ENCODE measurements around the gene C2orf76. TPM values are rescaled to one million over a fixed set of nuclear protein-coding genes. Genes with fewer than 3 reads are reported as not detected.
"Not testable (repeated sequence)": the region's sequence is repeated elsewhere in the genome, so short reads cannot be mapped to it uniquely, and the experiment has no call there.

The C2orf76 gene
- polyA plus RNA-seq, 3 donors: 24.4 to 27.4 (median 27.3) TPM

- DNase-seq (ENCODE audit: low read depth in 3 of 3, low spot score in 2 of 3): no peak
Measured at GRCh38 chr2:119304847-119305246, 61.8 kb downstream of the C2orf76 start.

DNA sequence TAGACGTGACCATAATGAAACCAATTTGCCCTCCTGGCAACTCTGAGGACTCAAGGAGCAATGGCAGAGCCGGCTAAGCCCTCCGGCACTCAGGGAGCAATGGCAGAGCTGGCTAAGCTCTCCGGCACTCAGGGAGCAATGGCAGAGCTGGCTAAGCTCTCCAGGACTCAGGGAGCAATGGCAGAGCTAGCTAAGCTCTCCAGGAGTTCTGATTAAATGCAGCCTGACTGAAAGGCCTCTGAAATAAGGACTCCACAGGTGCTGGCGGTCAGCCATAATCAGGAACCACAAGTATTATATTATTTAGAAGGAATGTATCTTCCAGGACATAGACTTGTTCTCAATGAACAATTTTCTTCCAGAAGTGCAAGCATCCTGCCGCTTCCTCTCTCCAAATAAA is 65.2 kb downstream of the C2orf76 start:
- no peak for DNase-seq (ENCODE audit: low read depth in 3 of 3, low spot score in 2 of 3)

DNA sequence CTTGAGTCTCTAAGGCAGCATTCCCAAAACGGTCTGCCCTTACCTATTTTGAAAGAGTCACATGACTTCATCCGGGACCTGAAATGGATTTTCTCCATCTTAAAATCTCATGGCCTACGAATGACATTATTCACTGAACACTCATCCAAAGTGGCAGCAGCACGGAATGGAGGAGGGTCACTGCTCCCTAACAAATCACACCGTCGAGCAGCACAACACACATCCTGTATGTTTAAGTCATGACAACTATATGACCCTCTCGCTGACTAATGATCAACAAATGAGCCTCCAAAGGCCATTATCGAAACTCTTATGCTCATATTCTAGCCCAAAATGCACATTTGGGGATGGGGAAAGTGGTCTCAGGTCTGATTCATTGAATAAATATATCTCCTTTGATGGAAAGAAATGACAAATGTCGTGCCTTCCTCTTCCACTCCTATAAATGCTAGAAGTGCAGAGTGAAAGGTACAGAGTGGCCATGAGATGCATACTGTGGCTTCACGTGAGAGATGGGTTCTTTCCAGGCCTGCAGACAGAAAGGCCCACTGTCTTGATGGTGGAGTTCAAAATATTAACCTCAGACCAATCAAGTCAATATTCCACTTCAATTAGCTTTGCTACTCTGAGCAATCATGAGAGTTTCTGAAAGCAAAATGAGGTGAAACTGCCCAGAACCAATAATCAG is 70.8 kb downstream of the C2orf76 start:
- no peak for DNase-seq (ENCODE audit: low read depth in 3 of 3, low spot score in 2 of 3)

- no peak for DNase-seq (ENCODE audit: low read depth in 3 of 3, low spot score in 2 of 3)
Measured at GRCh38 chr2:119294671-119295070, 72.0 kb downstream of the C2orf76 start.

DNA sequence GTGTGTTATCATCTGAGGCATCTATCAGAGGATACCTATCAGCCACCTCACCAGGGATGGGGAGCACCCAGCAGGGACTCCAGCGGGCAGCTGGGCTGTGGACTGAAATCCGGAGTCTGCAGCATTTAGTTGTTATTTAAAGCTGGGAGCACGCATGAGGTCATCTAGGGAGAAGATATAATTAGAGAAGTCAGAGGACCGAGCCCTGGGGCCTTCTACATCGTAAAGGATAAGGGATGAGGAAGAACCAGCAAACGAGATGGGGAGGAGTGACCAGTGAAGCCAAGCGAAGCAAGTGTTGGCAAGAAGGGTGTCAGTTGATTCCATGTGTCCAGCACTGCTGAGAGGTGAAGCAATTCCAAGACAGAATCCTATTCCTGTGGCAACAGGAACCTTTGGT is 72.7 kb downstream of the C2orf76 start:
- DNase-seq (ENCODE audit: low read depth in 3 of 3, low spot score in 2 of 3): no peak

DNA sequence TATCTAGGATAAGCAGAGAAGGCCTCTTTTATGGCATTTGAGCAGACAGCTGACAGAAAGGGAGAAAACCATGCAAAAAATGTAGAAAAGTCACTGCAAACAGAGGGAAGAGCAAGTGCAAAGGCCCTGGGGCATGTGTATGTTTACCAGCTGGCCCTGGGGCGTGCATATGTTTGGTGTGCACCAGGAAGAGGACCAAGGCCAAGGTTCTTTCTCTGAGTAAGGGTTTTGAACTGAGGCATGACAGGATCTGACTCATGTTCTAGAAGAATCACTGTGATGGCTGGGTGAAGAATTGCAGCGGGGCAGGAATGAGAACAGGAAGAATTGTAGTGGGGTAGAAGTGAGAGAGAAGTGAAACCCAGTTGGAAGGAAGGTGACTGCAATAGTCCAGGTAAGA is 73.4 kb downstream of the C2orf76 start:
- DNase-seq (ENCODE audit: low read depth in 3 of 3, low spot score in 2 of 3): no peak

GRCh38 chr2:119292226-119292625 is 74.4 kb downstream of the C2orf76 start:
- no peak for DNase-seq (ENCODE audit: low read depth in 3 of 3, low spot score in 2 of 3)

DNA sequence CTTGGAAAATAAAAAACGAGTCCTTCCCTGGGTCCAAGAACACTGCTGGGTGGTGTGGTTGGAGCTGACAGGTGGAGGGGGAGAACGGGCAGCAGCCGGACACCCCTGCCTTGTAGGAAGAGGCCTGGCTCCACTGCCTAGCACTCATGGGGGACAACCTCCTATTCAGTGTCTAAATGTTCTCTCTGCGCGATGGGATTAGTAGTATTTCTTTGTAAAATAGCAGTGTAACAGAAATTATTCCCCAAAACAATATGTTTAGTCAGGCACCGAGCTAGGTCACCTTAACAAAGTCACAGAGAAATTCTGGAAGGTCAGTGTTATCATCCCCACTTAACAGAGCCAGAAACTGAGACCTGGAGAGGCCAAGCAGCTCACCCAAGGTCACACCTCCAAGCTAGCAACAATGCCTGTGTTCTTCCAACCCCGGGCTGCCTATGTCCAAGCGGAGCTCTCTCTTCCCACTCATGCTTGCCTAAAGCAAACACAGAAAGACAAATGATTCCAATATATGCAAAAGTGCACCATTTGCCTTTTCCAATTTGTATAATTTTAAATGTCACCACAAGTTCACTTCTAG is 75.0 kb downstream of the C2orf76 start:
- no peak for DNase-seq (ENCODE audit: low read depth in 3 of 3, low spot score in 2 of 3)

- peak in 2 of 3 donors; percentile 18 to 66 for DNase-seq (ENCODE audit: low read depth in 3 of 3, low spot score in 2 of 3)
Measured at GRCh38 chr2:119290859-119291587, 75.6 kb downstream of the C2orf76 start.

- no peak for DNase-seq (ENCODE audit: low read depth in 3 of 3, low spot score in 2 of 3)
Measured at GRCh38 chr2:119289642-119290041, 77.0 kb downstream of the C2orf76 start.

DNA sequence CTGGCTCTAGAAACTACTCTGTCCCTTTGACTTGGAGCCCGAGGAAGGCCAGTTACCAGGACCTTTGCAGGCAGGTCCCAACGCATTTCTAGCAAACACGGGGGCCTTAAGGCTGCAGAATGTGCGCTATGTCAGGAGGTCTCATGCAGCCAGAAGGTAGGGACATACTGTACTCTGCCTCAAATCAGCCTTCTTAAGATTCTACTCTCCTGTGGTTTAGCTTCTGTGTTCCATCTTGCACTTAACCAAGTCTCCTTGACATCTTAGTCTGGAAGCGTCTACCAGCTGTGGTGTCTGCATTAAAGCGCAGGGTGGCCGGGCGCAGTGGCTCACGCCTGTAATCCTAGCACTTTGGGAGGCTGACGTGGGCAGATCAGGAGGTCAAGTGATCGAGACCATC is 77.5 kb downstream of the C2orf76 start:
- DNase-seq (ENCODE audit: low read depth in 3 of 3, low spot score in 2 of 3): no peak

DNA sequence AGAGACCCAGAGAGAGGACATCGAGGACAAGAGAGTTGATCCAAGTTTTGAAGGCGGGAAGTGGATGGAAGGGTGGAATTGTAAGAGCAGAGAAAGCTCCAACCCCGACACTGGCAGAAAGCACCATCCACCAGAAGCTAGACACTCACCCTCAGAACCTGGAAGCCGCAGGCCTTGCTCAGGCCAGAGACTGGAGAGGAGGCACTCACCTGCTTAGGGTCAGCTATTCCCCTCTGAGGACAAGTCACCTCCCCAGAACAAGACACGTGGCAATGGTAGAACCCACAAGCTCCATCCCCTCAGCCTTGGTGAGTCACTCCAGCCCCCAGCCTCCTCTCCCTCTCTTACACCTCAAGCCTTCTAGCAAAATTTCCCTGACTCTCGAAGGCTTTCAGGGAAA is 78.1 kb downstream of the C2orf76 start:
- no peak for DNase-seq (ENCODE audit: low read depth in 3 of 3, low spot score in 2 of 3)

DNA sequence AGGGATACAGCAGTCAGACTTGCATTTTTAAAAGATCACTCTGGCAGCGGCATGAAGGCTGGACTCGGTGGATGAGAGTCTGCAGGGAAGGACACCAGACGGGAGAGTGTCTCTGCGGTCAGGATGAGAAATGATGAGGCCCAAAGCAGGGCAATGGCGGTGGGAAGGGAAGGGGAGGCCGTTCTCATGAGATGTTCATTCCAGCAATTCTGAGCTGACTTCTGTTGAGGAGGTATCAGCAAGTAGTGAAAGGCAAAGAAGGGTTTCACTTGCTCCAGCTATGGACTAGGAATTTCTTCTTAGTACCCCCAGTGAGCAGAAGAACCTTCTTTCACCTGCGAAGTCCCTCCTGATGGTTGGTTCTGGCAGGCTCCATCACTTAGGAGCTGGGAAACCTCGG is 80.0 kb downstream of the C2orf76 start:
- DNase-seq (ENCODE audit: low read depth in 3 of 3, low spot score in 2 of 3): no peak

- DNase-seq (ENCODE audit: low read depth in 3 of 3, low spot score in 2 of 3): no peak
Measured at GRCh38 chr2:119283873-119284331, 82.7 kb downstream of the C2orf76 start.

GRCh38 chr2:119282996-119283511 is 83.6 kb downstream of the C2orf76 start:
- DNase-seq (ENCODE audit: low read depth in 3 of 3, low spot score in 2 of 3): no peak

DNA sequence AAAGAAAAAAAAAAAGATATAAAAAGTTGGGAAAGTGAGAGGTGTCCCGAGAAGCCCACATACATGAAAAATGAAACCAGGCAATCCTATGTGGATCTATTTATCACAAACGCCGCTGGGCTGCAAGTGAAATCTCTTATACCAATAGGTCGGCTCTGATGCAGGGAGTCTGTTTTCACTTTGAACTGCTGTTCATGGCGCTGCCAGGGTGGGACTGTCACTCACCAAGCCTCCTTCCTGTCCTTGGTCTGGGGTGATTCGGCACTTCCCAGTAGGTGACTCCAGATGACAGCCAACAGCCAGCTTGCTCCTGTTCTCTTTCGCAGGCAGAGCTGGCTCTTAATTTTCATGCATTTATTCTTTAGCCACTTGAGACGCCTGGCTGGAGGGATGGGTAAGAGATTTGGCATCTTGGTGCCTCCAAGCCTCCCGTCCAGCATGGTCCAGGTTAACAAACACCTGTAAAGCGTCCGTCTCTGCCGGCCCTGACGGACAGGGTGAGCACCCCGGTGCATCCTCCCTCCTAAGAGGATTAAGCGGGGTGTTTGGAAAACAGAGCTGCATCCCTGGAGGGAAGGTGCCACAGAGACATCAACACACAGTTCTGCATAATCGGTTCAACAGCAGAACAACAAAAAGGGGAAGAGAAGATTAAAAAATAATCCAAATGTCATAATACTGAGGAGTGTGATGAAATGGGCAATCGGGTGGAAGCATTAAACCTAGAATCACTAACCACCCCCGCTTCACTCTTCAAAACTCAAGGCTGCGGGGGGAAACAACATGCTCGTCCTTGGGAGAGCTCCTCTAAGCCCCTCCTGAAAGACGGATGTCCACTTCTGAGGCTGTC is 84.3 kb downstream of the C2orf76 start:
- DNase-seq (ENCODE audit: low read depth in 3 of 3, low spot score in 2 of 3): no peak

GRCh38 chr2:119280680-119281079 is 86.0 kb downstream of the C2orf76 start:
- no peak for DNase-seq (ENCODE audit: low read depth in 3 of 3, low spot score in 2 of 3)

GRCh38 chr2:119279666-119280065 is 87.0 kb downstream of the C2orf76 start:
- DNase-seq (ENCODE audit: low read depth in 3 of 3, low spot score in 2 of 3): no peak

DNA sequence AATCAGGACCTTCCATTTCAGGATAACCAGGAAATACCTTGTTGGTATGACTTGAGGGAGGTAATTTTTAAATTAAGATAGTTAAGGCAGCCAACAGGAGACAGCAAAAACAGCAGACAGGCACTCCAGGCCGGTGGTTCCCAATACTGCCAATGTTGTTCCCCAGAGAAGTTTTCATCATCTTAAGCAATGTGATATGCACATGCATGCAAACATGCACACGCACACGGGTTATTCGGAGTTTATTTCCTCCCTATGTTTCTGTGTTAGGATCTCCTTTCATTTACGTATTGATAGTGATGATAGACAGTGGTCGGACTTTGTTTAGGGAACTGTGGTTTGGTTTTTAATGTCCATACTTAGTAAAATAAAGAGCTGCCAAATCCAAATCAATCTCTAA is 87.7 kb downstream of the C2orf76 start:
- DNase-seq (ENCODE audit: low read depth in 3 of 3, low spot score in 2 of 3): no peak

DNA sequence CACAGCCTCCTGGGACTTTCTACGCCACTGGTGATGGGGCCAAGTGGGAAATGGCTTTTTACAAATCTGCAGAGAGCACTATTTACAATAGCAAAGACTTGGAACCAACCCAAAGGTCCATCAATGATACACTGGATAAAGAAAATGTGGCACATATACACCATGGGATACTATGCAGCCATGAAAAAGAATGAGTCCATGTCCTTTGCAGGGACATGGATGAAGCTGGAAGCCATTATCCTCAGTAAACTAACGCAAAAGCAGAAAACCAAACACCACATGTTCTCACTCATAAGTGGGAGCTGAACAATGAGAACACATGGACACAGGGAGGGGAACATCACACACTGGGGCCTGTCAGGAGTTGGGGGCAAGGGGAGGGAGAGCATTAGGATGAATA is 88.2 kb downstream of the C2orf76 start:
- DNase-seq (ENCODE audit: low read depth in 3 of 3, low spot score in 2 of 3): not testable (repeated sequence)

GRCh38 chr2:119276864-119277263 is 89.8 kb downstream of the C2orf76 start:
- no peak for DNase-seq (ENCODE audit: low read depth in 3 of 3, low spot score in 2 of 3)

Data from right renal cortex interstitium (tissue), 3 donors.